Measurements from ENCODE around the gene LAD1.

LAD1 gene

DNA sequence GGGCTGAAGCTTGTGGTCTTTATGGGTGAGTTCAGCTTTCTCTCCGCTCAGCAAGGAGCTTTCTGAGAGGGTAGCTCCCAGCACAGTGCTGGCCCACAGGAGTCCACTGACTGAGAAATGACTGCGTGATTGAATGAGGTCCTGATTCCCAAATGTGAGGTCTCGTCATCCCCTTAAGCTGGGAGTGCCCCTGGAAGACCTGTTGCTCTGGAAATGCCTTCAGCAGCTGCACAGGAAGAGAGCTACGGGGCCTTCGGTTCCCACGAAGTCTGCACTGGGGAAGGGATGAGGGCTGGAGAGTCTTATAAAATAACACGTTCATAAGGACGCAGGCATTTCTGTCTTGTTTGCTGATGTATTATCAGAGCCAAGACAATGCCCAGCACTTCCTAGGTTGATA lies 35.7 kb downstream of the LAD1 start:
- no peak for DNase-seq (ENCODE audit: low spot score)

DNA sequence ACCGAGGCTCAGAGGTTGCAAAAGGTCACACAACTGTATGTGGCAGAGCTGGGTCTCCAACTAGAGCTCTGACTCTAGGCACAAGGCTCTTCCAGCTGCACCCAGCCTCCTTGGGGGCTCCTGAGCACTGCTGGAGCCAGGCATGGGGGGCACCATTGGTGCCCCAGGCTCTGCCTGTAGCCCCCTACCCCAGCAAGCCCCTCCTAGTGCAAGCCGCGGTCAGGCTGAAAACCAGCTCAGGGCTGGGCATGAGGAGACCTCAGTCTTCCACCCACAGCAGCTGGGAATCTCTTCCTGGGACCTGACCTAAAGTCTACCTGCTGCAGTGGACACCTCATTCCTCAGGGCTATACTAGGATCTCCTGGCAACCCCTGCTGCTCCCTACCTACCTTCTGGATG lies 36.2 kb downstream of the LAD1 start:
- DNase-seq (ENCODE audit: low spot score): no peak

DNA sequence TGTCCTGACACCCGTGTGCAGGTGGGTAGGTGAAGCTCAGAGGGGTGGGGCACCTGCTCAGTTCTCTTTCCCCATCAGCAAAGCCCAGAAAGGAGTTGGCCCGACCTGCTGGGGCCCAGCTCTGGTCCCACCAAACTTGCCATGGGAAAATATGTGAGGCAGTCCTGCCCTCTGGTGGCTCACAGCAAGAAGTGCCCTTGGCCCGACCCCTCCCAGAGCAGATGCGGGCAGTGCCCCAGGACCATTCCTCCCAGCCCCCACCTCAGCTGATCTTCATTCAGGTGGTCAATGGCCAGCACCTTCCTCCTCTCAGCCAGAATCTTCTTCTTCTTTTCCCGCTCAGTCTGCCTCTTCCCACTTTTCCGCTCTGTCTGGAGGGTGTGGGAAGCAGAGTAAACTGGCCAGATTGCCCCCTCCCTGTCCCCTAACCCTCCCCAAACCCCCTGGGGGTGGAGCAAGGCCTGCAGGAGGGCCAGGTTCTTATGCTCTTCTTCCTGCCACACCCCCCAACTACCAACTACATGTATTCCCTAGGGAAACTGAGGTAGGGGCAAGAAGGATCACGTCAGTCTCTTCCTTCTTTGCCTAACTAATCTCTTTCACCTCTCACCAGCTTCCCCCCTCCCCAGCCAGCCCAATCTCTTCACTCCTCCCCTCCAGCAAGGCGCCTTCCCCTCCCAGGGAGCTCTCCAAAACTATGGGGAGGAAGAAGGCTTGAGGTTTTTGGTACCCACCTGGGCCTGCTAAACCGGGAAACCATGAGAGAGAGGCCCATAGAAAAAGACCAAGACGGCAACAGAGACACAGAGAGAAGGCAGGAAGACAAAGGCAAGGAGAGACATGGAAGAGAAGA lies 37.2 kb downstream of the LAD1 start:
- DNase-seq (ENCODE audit: low spot score): peak; percentile 86

DNA sequence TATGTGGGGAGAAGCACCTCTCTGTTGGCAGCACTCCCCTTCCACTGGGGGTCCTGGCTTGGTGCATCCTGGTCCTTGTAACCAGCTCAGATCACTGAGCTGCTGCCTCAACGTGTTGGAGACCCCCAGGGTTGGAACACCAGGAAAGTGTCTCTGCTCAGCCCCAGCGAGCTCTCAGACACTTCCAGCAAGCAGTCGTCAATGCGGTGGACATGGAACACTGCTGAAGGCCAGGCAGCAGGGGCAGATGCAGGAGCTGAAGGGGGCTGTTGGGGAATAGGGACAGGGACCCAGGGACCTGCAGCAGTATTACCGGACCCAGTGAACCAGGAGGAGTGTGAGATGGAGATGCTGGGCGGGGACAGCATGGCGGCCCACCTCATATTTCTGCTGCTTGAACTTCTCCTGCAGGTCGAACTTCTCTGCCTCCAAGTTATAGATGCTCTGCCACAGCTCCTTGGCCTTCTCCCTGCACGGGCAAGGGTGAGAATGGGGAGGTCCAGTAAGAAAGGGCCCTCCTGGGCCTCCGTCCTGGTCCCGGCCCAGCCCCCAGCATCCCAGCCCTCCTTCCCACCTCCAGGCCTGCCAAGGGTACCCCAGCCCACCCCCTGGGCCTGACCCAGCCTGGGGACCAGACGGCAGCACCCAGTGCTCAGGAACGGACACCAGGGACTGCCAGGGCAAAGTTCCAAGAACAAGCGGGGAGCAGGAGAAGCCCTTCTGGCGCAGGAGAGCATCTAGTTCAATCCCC lies 38.0 kb downstream of the LAD1 start:
- no peak for DNase-seq (ENCODE audit: low spot score)

DNA sequence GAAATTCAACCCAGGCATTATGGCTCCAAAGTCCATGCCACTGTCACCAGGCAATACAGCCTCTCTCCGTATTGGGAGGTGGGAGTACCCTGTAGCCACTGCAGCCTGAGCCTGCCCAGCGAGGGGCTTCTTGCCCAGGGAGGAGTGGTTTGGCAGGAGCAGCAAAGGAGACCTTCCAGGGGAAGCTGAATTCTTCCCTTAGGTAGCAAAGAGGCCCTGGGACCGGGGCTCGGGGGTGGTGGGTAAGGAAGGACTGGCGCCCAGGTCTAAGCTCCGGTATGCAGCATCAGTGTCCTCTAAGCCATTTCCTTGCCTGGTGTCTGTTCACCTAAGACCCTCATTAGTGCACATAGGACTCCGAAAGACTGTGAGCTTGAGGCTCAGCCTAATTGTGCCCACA lies 38.6 kb downstream of the LAD1 start:
- no peak for DNase-seq (ENCODE audit: low spot score)

GRCh38 chr1:201359873-201360210 lies 39.3 kb downstream of the LAD1 start:
- no peak for DNase-seq (ENCODE audit: low spot score)

DNA sequence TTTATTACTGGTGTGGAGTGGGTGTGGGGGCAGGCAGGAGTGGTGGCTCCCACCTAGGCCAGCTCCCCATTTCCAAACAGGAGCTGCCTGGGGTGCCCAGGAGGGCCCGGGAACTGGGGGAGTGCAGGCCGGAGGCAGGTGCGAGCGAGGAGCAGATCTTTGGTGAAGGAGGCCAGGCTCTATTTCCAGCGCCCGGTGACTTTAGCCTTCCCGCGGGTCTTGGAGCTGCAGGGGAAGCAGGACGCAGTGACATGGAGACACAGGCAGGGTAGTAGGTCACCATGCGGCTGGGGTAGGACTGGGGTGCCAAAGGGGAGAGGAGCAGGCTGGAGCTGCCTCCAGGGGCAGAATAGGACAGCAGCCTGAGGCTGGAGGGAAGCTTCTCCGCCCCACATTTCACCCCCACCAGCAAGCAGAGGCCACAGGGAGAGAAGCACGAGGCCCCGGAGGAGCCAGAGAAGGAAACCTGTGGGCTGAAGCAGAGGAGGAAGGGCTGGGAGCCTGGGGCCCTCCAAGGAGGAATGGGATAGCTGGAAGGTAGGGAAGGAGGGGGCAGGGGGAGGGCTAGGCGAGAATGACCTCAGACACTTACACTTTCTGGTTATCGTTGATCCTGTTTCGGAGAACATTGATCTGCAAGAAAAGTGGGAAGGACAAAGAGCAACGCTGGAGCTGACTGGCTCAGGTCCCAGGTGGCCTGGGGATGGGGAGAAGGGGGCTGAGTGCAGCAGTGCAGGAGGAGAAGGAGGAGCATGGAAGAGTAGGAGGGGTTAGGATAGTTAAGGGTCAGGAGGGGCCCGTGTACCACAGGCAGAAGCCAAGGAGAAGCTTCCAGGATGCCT lies 39.9 kb downstream of the LAD1 start:
- DNase-seq (ENCODE audit: low spot score): no peak

DNA sequence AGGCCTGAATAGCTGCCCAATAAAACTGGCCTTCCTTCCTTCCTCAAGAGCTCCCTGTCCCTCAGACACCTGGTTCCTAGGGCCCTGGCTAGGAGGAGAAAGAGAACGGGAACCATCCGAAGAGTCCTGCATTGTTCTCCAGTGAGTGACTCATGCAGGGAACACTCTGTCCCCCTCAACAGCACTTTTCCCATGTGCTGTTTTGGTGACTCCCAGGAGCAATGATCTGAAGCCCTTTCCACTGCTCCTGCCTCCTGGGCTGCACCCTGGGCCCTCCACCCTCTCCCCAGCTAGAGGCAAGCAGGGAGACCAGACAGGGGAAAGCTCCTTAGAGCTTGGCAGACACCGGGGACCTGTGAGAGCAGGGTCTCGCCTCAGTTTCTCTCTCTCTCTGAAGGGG lies 40.5 kb downstream of the LAD1 start:
- DNase-seq (ENCODE audit: low spot score): no peak

- no peak for DNase-seq (ENCODE audit: low spot score)
Observed at GRCh38 chr1:201357636-201358348, 41.3 kb downstream of the LAD1 start.

DNA sequence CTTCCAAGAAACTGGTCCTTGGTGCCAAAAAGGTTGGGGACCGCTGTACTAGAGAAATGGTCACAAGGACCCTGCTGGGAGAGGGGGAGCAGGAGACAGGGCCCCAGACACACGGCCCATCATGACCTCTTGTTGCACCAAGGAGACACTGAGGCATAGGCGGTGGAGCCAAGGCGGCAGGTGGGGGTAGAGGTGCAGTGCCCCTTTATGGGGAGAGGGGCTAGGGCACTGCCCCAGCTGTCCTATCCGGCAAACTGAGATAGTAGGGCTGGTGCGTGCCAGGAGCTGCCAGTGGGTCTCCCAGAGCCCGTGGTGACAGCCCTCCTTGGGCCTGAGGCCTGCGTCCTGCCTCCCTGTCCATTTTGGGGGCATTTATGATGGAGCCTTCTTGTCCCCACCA lies 41.9 kb downstream of the LAD1 start:
- no peak for DNase-seq (ENCODE audit: low spot score)

- DNase-seq (ENCODE audit: low spot score): no peak
Observed at GRCh38 chr1:201356701-201357100, 42.4 kb downstream of the LAD1 start.

GRCh38 chr1:201356236-201356635 lies 42.9 kb downstream of the LAD1 start:
- DNase-seq (ENCODE audit: low spot score): no peak

GRCh38 chr1:201355471-201355870 lies 43.7 kb downstream of the LAD1 start:
- no peak for DNase-seq (ENCODE audit: low spot score)

DNA sequence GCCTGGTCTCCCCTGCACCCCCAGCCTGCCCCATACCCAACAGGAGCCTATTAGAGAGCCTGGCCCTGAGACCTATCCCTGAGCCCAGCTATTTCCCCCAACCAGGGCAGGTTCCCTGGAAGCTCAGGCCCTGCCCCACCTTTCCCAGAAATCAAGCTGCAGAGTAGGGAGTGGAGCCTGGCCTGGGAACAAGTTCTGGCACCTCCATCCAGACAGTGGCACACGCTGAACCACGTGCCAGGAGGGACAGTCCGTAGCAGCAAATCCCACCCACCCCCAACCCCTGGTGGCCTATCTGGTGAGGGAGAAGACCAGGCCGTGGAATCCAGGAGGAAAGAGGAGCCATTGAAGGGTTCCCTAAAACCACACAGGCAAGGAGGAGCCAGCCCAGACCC lies 44.2 kb downstream of the LAD1 start:
- DNase-seq (ENCODE audit: low spot score): no peak

DNA sequence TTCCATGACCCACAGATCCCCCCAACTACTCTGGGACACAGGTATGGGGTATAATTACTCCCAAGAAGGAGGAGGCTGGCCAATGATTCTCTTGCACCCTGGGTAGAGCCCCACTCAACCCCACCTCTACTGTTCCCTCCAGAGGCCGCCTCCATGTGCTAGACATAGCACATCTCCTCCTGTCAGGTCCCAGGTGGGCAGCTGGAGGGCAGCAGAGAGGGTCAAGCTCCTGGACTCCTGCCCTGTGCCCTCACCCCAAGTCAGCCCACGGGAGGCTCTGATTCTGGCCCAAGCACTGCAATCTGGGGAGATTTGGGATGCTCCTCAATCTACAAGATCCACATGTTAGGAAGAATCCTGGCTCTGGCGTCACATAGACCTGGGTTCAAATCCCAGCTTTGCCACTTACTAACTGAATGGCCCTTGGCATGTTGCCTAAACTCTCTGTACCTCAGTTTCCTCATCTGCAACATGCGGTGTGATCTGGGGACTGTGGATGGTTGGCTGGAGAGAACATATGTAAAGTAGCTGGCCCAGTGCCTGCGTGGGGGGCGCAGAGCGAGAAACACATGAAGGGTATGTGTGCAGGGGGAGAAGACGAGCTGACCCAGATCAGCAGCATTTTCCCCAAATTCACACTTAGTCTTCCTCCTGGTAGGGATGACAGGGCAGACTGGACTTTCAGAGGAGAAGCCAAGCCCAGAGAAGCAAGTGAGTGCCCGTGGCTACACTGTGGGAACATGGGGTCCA lies 44.8 kb downstream of the LAD1 start:
- DNase-seq (ENCODE audit: low spot score): no peak

DNA sequence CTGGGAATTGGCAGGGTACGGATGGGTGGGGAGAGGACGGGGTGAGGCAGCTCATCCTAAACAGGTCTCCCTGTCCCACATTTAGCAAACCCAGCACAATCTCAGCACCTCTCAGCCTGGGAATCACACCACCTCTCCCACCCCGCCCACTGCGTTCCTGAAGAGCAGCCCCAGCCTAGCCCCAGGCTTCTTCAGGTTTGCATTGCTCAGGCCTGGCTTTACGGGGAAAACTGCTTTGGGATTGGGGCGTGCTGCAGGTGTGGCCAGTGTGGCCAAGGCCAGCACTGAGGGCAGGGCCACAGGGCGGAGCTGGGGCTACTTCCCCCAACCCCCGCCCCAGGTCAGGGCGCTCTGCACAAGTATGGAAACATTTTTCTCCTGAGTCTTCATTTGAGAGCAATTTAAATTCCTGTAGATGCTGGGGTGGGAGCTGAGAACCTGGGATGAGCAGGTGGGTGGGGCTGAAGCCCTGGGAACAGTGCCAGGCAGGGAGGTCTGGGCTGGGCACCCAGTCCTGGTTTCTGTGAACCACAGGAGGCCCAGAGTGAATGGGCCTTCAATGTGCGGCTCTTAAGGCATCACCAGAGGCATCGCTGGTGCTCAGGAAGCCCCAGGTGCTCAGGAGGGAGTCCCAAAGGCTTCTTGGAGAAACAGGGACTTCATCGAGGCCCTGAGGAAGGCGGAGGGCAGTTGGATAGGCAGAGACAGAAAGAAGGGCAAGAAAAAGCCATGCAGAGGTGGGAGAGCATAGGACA lies 45.8 kb downstream of the LAD1 start:
- DNase-seq (ENCODE audit: low spot score): no peak

DNA sequence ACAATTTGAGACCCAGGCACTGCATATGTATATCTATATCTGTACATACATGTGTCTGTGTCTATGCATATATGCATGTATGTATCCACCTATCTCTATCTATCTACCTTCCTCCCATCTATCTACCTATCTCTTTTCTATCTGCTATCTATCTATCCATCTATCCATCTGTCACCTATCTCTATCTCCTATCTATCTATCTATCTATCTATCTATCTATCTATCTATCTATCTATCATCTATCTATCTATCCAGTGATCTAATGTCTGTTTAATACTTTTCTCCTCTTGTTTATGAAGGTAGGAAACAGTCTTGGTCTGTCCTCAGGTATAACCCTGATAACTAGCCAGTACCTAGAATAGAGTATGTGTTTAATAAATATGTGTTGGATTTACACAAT lies 47.5 kb downstream of the LAD1 start:
- DNase-seq (ENCODE audit: low spot score): no peak

GRCh38 chr1:201350884-201351283 lies 48.2 kb downstream of the LAD1 start:
- DNase-seq (ENCODE audit: low spot score): no peak

- no peak for DNase-seq (ENCODE audit: low spot score)
Observed at GRCh38 chr1:201350361-201350725, 48.8 kb downstream of the LAD1 start.

DNA sequence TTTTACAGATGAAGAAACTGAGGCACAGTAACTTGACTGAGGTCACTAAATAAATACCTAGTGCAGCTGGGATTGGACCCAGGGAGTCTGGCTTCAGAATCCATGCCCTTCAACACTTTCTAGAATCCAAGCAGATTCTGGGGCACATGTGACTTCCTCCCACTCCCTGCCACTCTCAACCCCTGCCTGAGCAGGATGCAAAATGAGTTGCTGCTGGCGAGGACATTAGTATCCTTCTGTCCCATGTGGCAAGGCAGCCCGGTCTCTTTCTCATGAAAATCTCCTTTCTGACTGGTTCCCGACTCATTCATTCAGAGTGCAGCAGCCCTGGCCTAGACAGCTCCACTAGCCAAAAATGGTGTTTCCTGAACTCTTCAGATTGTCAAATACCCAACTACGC lies 50.0 kb downstream of the LAD1 start:
- DNase-seq (ENCODE audit: low spot score): no peak

GRCh38 chr1:201348211-201348566 lies 50.9 kb downstream of the LAD1 start:
- peak; percentile 79 for DNase-seq (ENCODE audit: low spot score)

Measured in AG08396 (cell line).